Trophoblast cell (in vitro differentiated cells and primary cell): ENCODE data around the gene ECHDC3. TPM values are rescaled to one million over a fixed set of nuclear protein-coding genes. Genes with fewer than 3 reads are reported as not detected.

Experiments used
- DNase-seq, 2 donors: peaks; one replicate each; pipeline ENCODE4 v3.0.0-alpha.2; 2016
- H2AFZ ChIP-seq: 2 replicates; pipeline ENCODE4 v1.6.1; 2013; ENCODE audit warnings: low read length, moderate library complexity, mild to moderate bottlenecking; ENCODE audit not compliant: insufficient read depth, poor library complexity
- H2AK5ac ChIP-seq: 2 replicates; pipeline ENCODE4 v1.6.1; 2013; ENCODE audit warnings: mild to moderate bottlenecking, low read length
- H2BK120ac ChIP-seq: 2 replicates; pipeline ENCODE4 v1.6.1; 2013; ENCODE audit warnings: low read length, mild to moderate bottlenecking, moderate library complexity; ENCODE audit not compliant: insufficient read depth, poor library complexity
- H2BK12ac ChIP-seq: 2 replicates; pipeline ENCODE4 v1.6.1; 2013; ENCODE audit warnings: mild to moderate bottlenecking, low read length, moderate library complexity
- H2BK5ac ChIP-seq: 2 replicates; pipeline ENCODE4 v1.6.1; 2013; ENCODE audit warnings: low read length, low read depth, moderate library complexity, mild to moderate bottlenecking; ENCODE audit not compliant: poor library complexity
- H3K14ac ChIP-seq: 2 replicates; pipeline ENCODE4 v1.6.1; 2013; ENCODE audit warnings: mild to moderate bottlenecking, low read length
- H3K18ac ChIP-seq: 2 replicates; pipeline ENCODE4 v1.6.1; 2013; ENCODE audit warnings: mild to moderate bottlenecking, low read length
- H3K23ac ChIP-seq: 2 replicates; pipeline ENCODE4 v1.6.1; 2013; ENCODE audit warnings: low read length
- H3K27ac ChIP-seq: 2 replicates; pipeline ENCODE4 v1.5.1; 2013; ENCODE audit warnings: low read depth, mild to moderate bottlenecking, inconsistent platforms, low read length, moderate library complexity
- H3K27me3 ChIP-seq: 2 replicates; pipeline ENCODE4 v1.6.1; 2013; ENCODE audit warnings: inconsistent platforms, mild to moderate bottlenecking, low read length, moderate library complexity; ENCODE audit not compliant: insufficient read depth
- H3K36me3 ChIP-seq, 2 experiments: 1 replicate in 1 of 2; 2 replicates in 1 of 2; pipeline ENCODE4 v1.6.1; 2013; ENCODE audit warnings: low read length in 2 of 2, mild to moderate bottlenecking in 2 of 2, moderate library complexity in 1 of 2; ENCODE audit not compliant: insufficient read depth in 2 of 2, control insufficient read depth in 1 of 2
- H3K4ac ChIP-seq: 2 replicates; pipeline ENCODE4 v1.6.1; 2013; ENCODE audit warnings: low read depth, mild to moderate bottlenecking, low read length, moderate library complexity
- H3K4me1 ChIP-seq, 2 experiments: 1 replicate in 1 of 2; 2 replicates in 1 of 2; pipeline ENCODE4 v1.6.1; 2013; ENCODE audit warnings: low read length in 2 of 2, mild to moderate bottlenecking in 2 of 2, moderate library complexity in 1 of 2; ENCODE audit not compliant: insufficient read depth in 2 of 2, control insufficient read depth in 1 of 2
- H3K4me2 ChIP-seq: 2 replicates; pipeline ENCODE4 v1.6.1; 2013; ENCODE audit warnings: inconsistent platforms, mild to moderate bottlenecking, low read length, moderate library complexity
- H3K4me3 ChIP-seq: 2 replicates; pipeline ENCODE4 v1.5.1; 2013; ENCODE audit warnings: mild to moderate bottlenecking, low read depth, low read length, inconsistent platforms
- H3K79me1 ChIP-seq: one replicate; pipeline ENCODE4 v1.6.1; 2013; ENCODE audit warnings: low read length
- H3K79me2 ChIP-seq: 2 replicates; pipeline ENCODE4 v1.6.1; 2013; ENCODE audit warnings: low read length, mild to moderate bottlenecking; ENCODE audit not compliant: control insufficient read depth, insufficient read depth, poor library complexity
- H3K9ac ChIP-seq: 2 replicates; pipeline ENCODE4 v1.6.1; 2013; ENCODE audit warnings: mild to moderate bottlenecking, low read length
- H3K9me3 ChIP-seq: 2 replicates; pipeline ENCODE4 v1.6.1; 2013; ENCODE audit warnings: low read depth, mild to moderate bottlenecking, control low read depth, inconsistent platforms, low read length; ENCODE audit not compliant: insufficient read depth
- H4K12ac ChIP-seq: 2 replicates; pipeline ENCODE4 v1.6.1; 2013; ENCODE audit warnings: low read depth, mild to moderate bottlenecking, low read length, moderate library complexity
- H4K8ac ChIP-seq: 2 replicates; pipeline ENCODE4 v1.6.1; 2013; ENCODE audit warnings: low read depth, mild to moderate bottlenecking, low read length, moderate library complexity
- H4K91ac ChIP-seq: one replicate; pipeline ENCODE4 v1.6.1; 2013; ENCODE audit warnings: low read depth, mild to moderate bottlenecking, low read length, moderate library complexity
- WGBS: extraction: QIAGEN DNeasy Blood & Tissue Kit; methylation state at CpG from one replicate; pipeline ENCODE4 v1.1.7; 2013; ENCODE audit warnings: missing lambda C conversion rate; ENCODE audit not compliant: insufficient read length, insufficient coverage; ENCODE audit errors: extremely low coverage; 5-methylcytosine and 5-hydroxymethylcytosine counted together
- polyA plus RNA-seq: library from polyadenylated mRNA; stranded (reverse); fragments of 200-250 nt; gene quantifications from 2 replicates; pipeline ENCODE4 v1.2.3, GENCODE V29; 2013

Gene ECHDC3
- polyA plus RNA-seq: 2.5 and 2.8 TPM in 2 replicates

GRCh38 chr10:11742009-11742778 is at the start of gene ECHDC3:
TSS of gene ECHDC3 (plus strand) at chr10:11742382. CDS start at chr10:11742577, 195 bp downstream.
- Histone ChIP-seq H3K4ac (no peak within 1 kb of the TSS), H3K18ac (no peak within 1 kb of the TSS), H3K79me2 (no peaks in the 10 kb centered on the region), H3K36me3 (no peaks in the 10 kb centered on the region), H3K27me3 (no peaks in the 10 kb centered on the region), H3K23ac (no peak within 1 kb of the TSS), H3K79me1 (no peaks in the 10 kb centered on the region), H3K4me2 (peak within 1 kb of the TSS; percentile 69), H3K27ac (no peak within 1 kb of the TSS), H2AK5ac (no peak within 1 kb of the TSS), H2AFZ (peak within 1 kb of the TSS; percentile 91), H3K4me1 (peaks cover 0 to 9% of the 10 kb centered on the region in 2 experiments), H3K9me3 (peaks cover 3% of the 10 kb centered on the region), H4K8ac (peak within 1 kb of the TSS; percentile 74), H3K14ac (peak within 1 kb of the TSS; percentile 17), H2BK12ac (peak within 1 kb of the TSS; percentile 46), H4K91ac (peak within 1 kb of the TSS; percentile 7), H2BK120ac (peak within 1 kb of the TSS; percentile 11), H4K12ac (peak within 1 kb of the TSS; percentile 52), H2BK5ac (no peak within 1 kb of the TSS), H3K9ac (no peak within 1 kb of the TSS), H3K4me3 (peak within 1 kb of the TSS; percentile 77)
- DNase-seq: peak; percentile 23 to 64
- WGBS: no CpG with 5 or more reads among the region's 93 CpGs

- H3K14ac ChIP-seq: no peak overlapping the region
- H3K18ac ChIP-seq: no peak overlapping the region
- no peak for DNase-seq
- no peak overlapping the region for H2BK120ac ChIP-seq
- H3K79me2 ChIP-seq: no peaks in the 10 kb centered on the region
- H3K27ac ChIP-seq: no peak overlapping the region
- no peak overlapping the region for H3K23ac ChIP-seq
- H4K12ac ChIP-seq: no peak overlapping the region
- H4K8ac ChIP-seq: no peak overlapping the region
- H3K79me1 ChIP-seq: peaks cover 8% of the 10 kb centered on the region
- no peak overlapping the region for H3K4me3 ChIP-seq
- H3K27me3 ChIP-seq: no peaks in the 10 kb centered on the region
- no peaks in the 10 kb centered on the region for H3K9me3 ChIP-seq
- H3K36me3 ChIP-seq: no peaks in the 10 kb centered on the region
- H2AK5ac ChIP-seq: no peak overlapping the region
- no peak overlapping the region for H2AFZ ChIP-seq
- H2BK12ac ChIP-seq: no peak overlapping the region
- H3K4me1 ChIP-seq: peaks cover 8 to 12% of the 10 kb centered on the region in 2 experiments
- no CpG with 5 or more reads among the region's 7 CpGs for WGBS
- H3K4me2 ChIP-seq: no peak overlapping the region
- no peak overlapping the region for H4K91ac ChIP-seq
- no peak overlapping the region for H2BK5ac ChIP-seq
- no peak overlapping the region for H3K4ac ChIP-seq
- H3K9ac ChIP-seq: no peak overlapping the region
Measured at GRCh38 chr10:11693376-11693775, 48.8 kb upstream of the ECHDC3 start.

- Histone ChIP-seq H3K79me2 (no peaks in the 10 kb centered on the region), H3K4me3 (no peak overlapping the region), H3K9ac (no peak overlapping the region), H3K23ac (no peak overlapping the region), H3K9me3 (no peaks in the 10 kb centered on the region), H3K14ac (no peak overlapping the region), H3K4me2 (no peak overlapping the region), H4K8ac (no peak overlapping the region), H3K4me1 (no peaks in the 10 kb centered on the region), H2BK5ac (no peak overlapping the region), H4K91ac (no peak overlapping the region), H2AK5ac (no peak overlapping the region), H3K36me3 (no peaks in the 10 kb centered on the region), H3K79me1 (no peaks in the 10 kb centered on the region), H2BK12ac (no peak overlapping the region), H4K12ac (no peak overlapping the region), H2BK120ac (no peak overlapping the region), H2AFZ (no peak overlapping the region), H3K4ac (no peak overlapping the region), H3K27ac (no peak overlapping the region), H3K27me3 (no peaks in the 10 kb centered on the region), H3K18ac (no peak overlapping the region)
- DNase-seq: no peak
- no CpG with 5 or more reads among the region's 2 CpGs for WGBS
Measured at GRCh38 chr10:11695779-11696178, 46.4 kb upstream of the ECHDC3 start.

GRCh38 chr10:11697718-11698527 is 44.3 kb upstream of the ECHDC3 start:
- no peak overlapping the region for H2BK120ac ChIP-seq
- H3K4ac ChIP-seq: no peak overlapping the region

More at GRCh38 chr10:11697718-11698527, 44.3 kb upstream of the ECHDC3 start:
- Histone ChIP-seq H4K8ac (no peak overlapping the region), H2AFZ (no peak overlapping the region), H3K79me1 (no peaks in the 10 kb centered on the region), H3K4me1 (no peaks in the 10 kb centered on the region), H3K36me3 (no peaks in the 10 kb centered on the region), H3K4me2 (no peak overlapping the region), H3K27me3 (no peaks in the 10 kb centered on the region), H3K9ac (no peak overlapping the region), H3K23ac (no peak overlapping the region), H2AK5ac (no peak overlapping the region), H3K4me3 (no peak overlapping the region), H4K91ac (no peak overlapping the region), H2BK12ac (no peak overlapping the region), H3K9me3 (no peaks in the 10 kb centered on the region), H3K14ac (no peak overlapping the region), H4K12ac (no peak overlapping the region), H3K79me2 (no peaks in the 10 kb centered on the region), H3K27ac (no peak overlapping the region), H2BK5ac (no peak overlapping the region), H3K18ac (no peak overlapping the region)
- no CpG with 5 or more reads among the region's 6 CpGs for WGBS
- DNase-seq: peak in 1 of 2 donors; percentile 44
